Caco-2 (cell line): ENCODE measurements around the gene BAIAP3. TPM values are rescaled to one million over a fixed set of nuclear protein-coding genes. Genes with fewer than 3 reads are reported as not detected.

Source experiments
- BruUV-seq: library from RNA; stranded (reverse); fragments of 400-500 nt; replicated peaks from 2 replicates; lab custom pipeline; 2021; lab: Mats Ljungman, UMichigan
- CTCF ChIA-PET: fragments of 300-600 bp; sonication (Branson Sonifier 250); formaldehyde crosslinking; loops from one replicate; lab custom pipeline; 2022; ENCODE audit warnings: antibody characterized with exemption; lab: Charles Lee
- POLR2A ChIA-PET: fragments of 300-600 bp; sonication (Branson Sonifier 250); formaldehyde crosslinking; loops from one replicate; lab custom pipeline; 2022; ENCODE audit warnings: antibody characterized with exemption; lab: Charles Lee
- DNase-seq, 2 experiments: peaks; one replicate each; pipeline versions ENCODE4 v3.0.0 to v3.0.0-alpha.2; 2020 to 2022
- H3K27me3 ChIP-seq: replicated peaks from 2 replicates; pipeline ENCODE4 v1.6.0; 2011; ENCODE audit warnings: low read length; ENCODE audit not compliant: control insufficient read depth, insufficient read depth
- H3K36me3 ChIP-seq: 2 replicates; pipeline ENCODE4 v1.5.1; 2011; ENCODE audit warnings: low read length; ENCODE audit not compliant: control insufficient read depth, insufficient read depth
- H3K4me1 ChIP-seq: fragments of 250-450 bp; sonication (Bioruptor Pico); 2 replicates; pipeline ENCODE4 v1.5.1; 2020; ENCODE audit warnings: mild to moderate bottlenecking
- H3K4me3 ChIP-seq: 2 replicates; pipeline ENCODE4 v1.5.1; 2011; ENCODE audit warnings: low read depth, mild to moderate bottlenecking, control low read depth, low read length
- H3K9me3 ChIP-seq: fragments of 250-450 bp; sonication (Bioruptor Pico); 2 replicates; pipeline ENCODE4 v1.5.1; 2020; ENCODE audit warnings: mild to moderate bottlenecking, moderate library complexity
- H3K27ac Mint-ChIP-seq: one replicate; pipeline ENCODE4 v1.8.0; 2022; ENCODE audit warnings: mixed read lengths; ENCODE audit not compliant: unreplicated experiment
- H3K27me3 Mint-ChIP-seq: one replicate; pipeline ENCODE4 v1.8.0; 2022; ENCODE audit warnings: mixed read lengths; ENCODE audit not compliant: insufficient read depth, unreplicated experiment
- H3K36me3 Mint-ChIP-seq: one replicate; pipeline ENCODE4 v1.8.0; 2022; ENCODE audit warnings: mild to moderate bottlenecking, mixed read lengths; ENCODE audit not compliant: insufficient read depth, unreplicated experiment
- H3K4me1 Mint-ChIP-seq: one replicate; pipeline ENCODE4 v1.8.0; 2022; ENCODE audit warnings: low read depth, mixed read lengths; ENCODE audit not compliant: unreplicated experiment
- H3K4me3 Mint-ChIP-seq: one replicate; pipeline ENCODE4 v1.8.0; 2022; ENCODE audit warnings: mild to moderate bottlenecking, moderate library complexity, mixed read lengths; ENCODE audit not compliant: unreplicated experiment
- H3K9me3 Mint-ChIP-seq: one replicate; pipeline ENCODE4 v1.8.0; 2022; ENCODE audit warnings: mixed read lengths; ENCODE audit not compliant: unreplicated experiment
- intact Hi-C: fragments of 100-400 bp; cut with micrococcal nuclease; formaldehyde crosslinking; loops from one replicate; pipeline ENCODE4 v1.10.0; 2022; ENCODE audit not compliant: unreplicated experiment
- total RNA-seq: library from RNA; stranded (reverse); gene quantifications from 2 replicates; pipeline ENCODE4 v1.2.3, GENCODE V29; 2022
- TF ChIP-seq, protein P1 (sequence below), 2 experiments: fragments of 200-600 bp in 1 of 2; IDR thresholded peaks; 1 replicate in 1 of 2; 2 replicates in 1 of 2; pipeline versions ENCODE4 v1.5.1 to v1.8.0; 2011 to 2022; ENCODE audit warnings: antibody characterized with exemption in 1 of 2, control low read depth in 1 of 2, inconsistent platforms in 1 of 2, low read depth in 1 of 2, low read length in 1 of 2, mild to moderate bottlenecking in 1 of 2, moderate library complexity in 1 of 2; ENCODE audit not compliant: insufficient read depth in 1 of 2, severe bottlenecking in 1 of 2, unreplicated experiment in 1 of 2

BAIAP3 gene
- total RNA-seq, 1 experiment from 2014 or later, result 5.0 TPM

DNA sequence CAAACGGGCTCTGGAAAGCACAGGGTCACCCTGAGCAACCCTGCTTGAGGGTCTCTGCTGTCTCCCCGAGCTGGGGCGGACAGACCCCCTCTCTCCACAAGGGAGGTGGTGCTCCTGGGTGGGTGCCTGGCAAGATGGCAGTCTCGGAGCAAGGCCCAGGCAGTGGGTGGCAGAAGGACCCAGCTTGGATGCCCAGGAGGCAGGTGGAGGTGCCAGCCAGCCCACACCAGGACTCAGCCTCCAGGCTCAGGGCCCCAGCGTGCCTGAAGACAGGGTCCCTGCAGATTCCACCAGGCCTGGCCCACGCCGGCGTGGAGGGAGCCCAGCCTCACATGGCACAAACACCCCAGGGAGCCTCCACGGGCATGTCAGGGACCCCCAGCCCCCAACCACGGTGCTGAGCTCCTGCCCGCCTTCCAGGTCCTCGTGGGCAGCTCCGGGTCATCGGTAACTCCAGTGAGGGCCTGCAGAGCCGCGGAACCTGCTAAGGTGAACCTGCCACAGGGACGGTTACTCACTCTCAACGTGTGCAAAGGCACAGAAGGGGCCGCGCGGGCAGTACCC lies 60.2 kb downstream of the BAIAP3 start:
- TF ChIP-seq, protein P1, sequence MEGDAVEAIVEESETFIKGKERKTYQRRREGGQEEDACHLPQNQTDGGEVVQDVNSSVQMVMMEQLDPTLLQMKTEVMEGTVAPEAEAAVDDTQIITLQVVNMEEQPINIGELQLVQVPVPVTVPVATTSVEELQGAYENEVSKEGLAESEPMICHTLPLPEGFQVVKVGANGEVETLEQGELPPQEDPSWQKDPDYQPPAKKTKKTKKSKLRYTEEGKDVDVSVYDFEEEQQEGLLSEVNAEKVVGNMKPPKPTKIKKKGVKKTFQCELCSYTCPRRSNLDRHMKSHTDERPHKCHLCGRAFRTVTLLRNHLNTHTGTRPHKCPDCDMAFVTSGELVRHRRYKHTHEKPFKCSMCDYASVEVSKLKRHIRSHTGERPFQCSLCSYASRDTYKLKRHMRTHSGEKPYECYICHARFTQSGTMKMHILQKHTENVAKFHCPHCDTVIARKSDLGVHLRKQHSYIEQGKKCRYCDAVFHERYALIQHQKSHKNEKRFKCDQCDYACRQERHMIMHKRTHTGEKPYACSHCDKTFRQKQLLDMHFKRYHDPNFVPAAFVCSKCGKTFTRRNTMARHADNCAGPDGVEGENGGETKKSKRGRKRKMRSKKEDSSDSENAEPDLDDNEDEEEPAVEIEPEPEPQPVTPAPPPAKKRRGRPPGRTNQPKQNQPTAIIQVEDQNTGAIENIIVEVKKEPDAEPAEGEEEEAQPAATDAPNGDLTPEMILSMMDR (IDR thresholded peaks at IDR 0.05; ENCODE audit: insufficient read depth in 1 of 2, low read depth in 1 of 2, low read length in 1 of 2, severe bottlenecking in 1 of 2, unreplicated experiment in 1 of 2), result no peak
- no peak overlapping the region for H3K4me3 Mint-ChIP-seq
- Histone ChIP-seq H3K36me3 (no peaks in the 10 kb centered on the region), H3K9me3 (no peaks in the 10 kb centered on the region), H3K4me3 (no peak overlapping the region), H3K27me3 (no peaks in the 10 kb centered on the region), H3K4me1 (no peaks in the 10 kb centered on the region)
- H3K27me3 Mint-ChIP-seq, result no peaks in the 10 kb centered on the region
- H3K27ac Mint-ChIP-seq, result no peak overlapping the region
- no peak for DNase-seq
- H3K9me3 Mint-ChIP-seq, result no peaks in the 10 kb centered on the region
- no TSS peak for BruUV-seq
- CTCF ChIA-PET, result no interaction called here
- no peaks in the 10 kb centered on the region for H3K4me1 Mint-ChIP-seq
- POLR2A ChIA-PET, result no interaction called here
- intact Hi-C loops, result no loop called here
- peaks cover 11% of the 10 kb centered on the region for H3K36me3 Mint-ChIP-seq

DNA sequence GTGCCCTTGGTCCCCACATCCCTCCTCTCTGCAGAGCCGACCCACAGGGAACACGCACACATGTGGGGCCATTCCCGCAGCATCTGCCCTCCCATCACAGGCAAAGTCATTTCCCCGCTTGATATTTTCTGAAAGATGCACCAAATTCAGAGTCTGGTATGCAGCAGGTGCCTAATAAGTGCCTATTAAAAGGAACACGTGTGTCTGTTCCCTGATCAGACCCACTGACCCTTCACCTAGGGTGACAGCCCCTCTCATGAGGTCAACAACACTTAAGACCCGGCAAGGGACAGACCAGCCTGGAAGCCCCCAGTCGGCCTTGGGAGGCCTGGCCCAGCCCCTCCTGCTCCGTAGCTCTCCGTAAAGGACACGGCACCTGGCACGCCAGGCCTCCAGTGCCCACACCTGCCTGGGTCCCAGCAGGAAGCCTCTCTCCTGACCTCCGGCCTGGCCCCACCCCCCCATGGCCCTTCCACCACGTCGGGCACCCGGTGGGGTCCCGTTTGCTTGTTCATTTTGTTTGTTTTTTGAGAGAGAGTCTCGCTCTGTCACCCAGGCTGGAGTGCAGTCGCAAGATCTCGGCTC lies 61.0 kb downstream of the BAIAP3 start:
- DNase-seq, result no peak
- no peak overlapping the region for H3K4me3 ChIP-seq
- no peaks in the 10 kb centered on the region for H3K27me3 ChIP-seq
- no peaks in the 10 kb centered on the region for H3K9me3 Mint-ChIP-seq
- H3K36me3 Mint-ChIP-seq, result peaks cover 11% of the 10 kb centered on the region
- H3K4me3 Mint-ChIP-seq, result no peak overlapping the region
- no peaks in the 10 kb centered on the region for H3K9me3 ChIP-seq
- BruUV-seq, result no TSS peak
- TF ChIP-seq, protein P1 (IDR thresholded peaks at IDR 0.05; ENCODE audit: insufficient read depth in 1 of 2, low read depth in 1 of 2, low read length in 1 of 2, severe bottlenecking in 1 of 2, unreplicated experiment in 1 of 2), result no peak
- H3K36me3 ChIP-seq, result no peaks in the 10 kb centered on the region
- CTCF ChIA-PET, result no interaction called here
- POLR2A ChIA-PET, result no interaction called here
- no peaks in the 10 kb centered on the region for H3K27me3 Mint-ChIP-seq
- H3K4me1 Mint-ChIP-seq, result no peaks in the 10 kb centered on the region
- intact Hi-C loops, result no loop called here
- no peaks in the 10 kb centered on the region for H3K4me1 ChIP-seq
- no peak overlapping the region for H3K27ac Mint-ChIP-seq

DNA sequence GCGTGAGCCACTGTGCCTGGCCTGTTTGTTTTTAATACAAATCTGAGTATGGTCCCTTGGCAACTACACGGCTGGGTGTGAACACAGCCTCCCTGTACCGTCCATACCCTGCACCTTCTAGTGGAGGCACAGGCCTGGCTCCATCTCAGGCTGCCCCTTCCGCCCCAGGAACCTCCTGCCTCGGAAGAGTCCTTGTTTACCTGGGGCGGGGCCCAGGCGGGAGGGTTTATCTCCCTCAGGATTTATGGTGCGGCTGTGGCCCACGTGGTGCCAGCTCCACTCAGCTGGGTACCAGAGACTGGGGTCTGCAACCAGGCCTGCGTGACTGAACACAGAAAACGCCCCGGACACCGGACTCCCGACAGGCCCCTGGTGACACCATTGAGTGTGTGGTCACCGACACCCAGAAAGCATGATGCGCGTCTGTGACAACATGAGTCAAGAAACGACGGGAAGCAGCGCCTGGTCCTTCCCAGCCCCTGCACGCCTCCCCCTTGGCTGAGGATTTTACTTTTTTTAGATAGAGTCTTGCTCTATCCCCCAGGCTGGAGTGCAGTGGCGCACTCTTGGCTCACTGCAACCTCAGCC lies 62.1 kb downstream of the BAIAP3 start:
- Mint-ChIP-seq H3K4me3 (no peak overlapping the region), H3K27me3 (no peaks in the 10 kb centered on the region), H3K9me3 (no peaks in the 10 kb centered on the region), H3K4me1 (no peaks in the 10 kb centered on the region), H3K27ac (no peak overlapping the region), H3K36me3 (peaks cover 11% of the 10 kb centered on the region)
- TF ChIP-seq, protein P1 (IDR thresholded peaks at IDR 0.05; ENCODE audit: insufficient read depth in 1 of 2, low read depth in 1 of 2, low read length in 1 of 2, severe bottlenecking in 1 of 2, unreplicated experiment in 1 of 2), result no peak
- no peaks in the 10 kb centered on the region for H3K9me3 ChIP-seq
- BruUV-seq, result no TSS peak
- H3K4me1 ChIP-seq, result no peaks in the 10 kb centered on the region
- H3K27me3 ChIP-seq, result no peaks in the 10 kb centered on the region
- ChIA-PET POLR2A (no interaction called here), CTCF (no interaction called here)
- DNase-seq, result no peak
- intact Hi-C loops, result no loop called here
- no peaks in the 10 kb centered on the region for H3K36me3 ChIP-seq
- H3K4me3 ChIP-seq, result no peak overlapping the region
